Measurements from ENCODE around the gene ACSL3. TPM values are rescaled to one million over a fixed set of nuclear protein-coding genes. Genes with fewer than 3 reads are reported as not detected.

Gene ACSL3
- polyA plus RNA-seq, 3 donors = 74.2 to 91.8 (median 77.1) TPM

- DNase-seq (ENCODE audit: low read depth in 3 of 3, low spot score in 2 of 3) = no peak
Observed at GRCh38 chr2:222939208-222939856, 78.5 kb downstream of the ACSL3 start.

DNA sequence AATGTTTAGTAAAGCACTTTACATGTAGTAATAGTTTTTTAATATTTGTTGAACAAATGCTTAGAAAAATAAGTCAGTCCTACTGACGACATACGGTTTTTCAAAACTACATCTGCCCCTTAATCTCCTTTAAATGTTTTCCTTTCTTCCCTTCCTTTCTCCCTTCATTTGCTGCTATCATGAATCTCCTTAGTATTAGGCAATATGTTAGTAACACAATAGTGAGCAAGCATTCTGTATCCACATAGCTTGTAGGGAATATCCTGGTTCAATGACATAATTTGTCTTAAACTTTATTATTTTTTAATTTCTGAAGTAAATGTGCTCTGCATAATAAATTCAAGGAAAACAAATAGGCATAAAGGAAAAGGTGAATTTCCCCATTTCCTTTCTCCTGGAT lies 79.1 kb downstream of the ACSL3 start:
- DNase-seq (ENCODE audit: low read depth in 3 of 3, low spot score in 2 of 3) = no peak

DNA sequence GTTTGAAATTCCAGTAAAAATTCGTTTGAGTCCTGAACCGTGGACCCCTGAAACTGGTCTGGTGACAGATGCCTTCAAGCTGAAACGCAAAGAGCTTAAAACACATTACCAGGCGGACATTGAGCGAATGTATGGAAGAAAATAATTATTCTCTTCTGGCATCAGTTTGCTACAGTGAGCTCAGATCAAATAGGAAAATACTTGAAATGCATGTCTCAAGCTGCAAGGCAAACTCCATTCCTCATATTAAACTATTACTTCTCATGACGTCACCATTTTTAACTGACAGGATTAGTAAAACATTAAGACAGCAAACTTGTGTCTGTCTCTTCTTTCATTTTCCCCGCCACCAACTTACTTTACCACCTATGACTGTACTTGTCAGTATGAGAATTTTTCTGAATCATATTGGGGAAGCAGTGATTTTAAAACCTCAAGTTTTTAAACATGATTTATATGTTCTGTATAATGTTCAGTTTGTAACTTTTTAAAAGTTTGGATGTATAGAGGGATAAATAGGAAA lies 80.7 kb downstream of the ACSL3 start:
- no peak for DNase-seq (ENCODE audit: low read depth in 3 of 3, low spot score in 2 of 3)

DNA sequence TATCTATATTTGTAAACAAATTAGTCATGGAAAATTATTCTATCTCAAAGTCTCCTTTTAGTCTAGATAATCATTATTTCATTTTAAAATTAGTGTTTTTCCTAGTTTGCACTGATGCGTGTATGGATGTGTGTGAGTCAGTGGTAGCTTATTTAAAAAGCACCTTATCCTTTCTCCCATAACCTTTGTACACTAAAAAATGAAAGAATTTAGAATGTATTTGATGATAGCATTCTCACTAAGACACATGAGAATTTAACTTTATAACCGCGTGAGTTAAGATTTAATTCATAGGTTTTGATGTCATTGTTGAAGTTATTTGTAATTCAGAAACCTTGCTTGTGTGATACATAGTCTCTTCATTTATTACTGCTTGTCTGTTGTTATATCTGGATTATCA lies 81.7 kb downstream of the ACSL3 start:
- DNase-seq (ENCODE audit: low read depth in 3 of 3, low spot score in 2 of 3) = no peak

GRCh38 chr2:222942977-222943376 lies 82.1 kb downstream of the ACSL3 start:
- no peak for DNase-seq (ENCODE audit: low read depth in 3 of 3, low spot score in 2 of 3)

GRCh38 chr2:222943820-222944219 lies 83.0 kb downstream of the ACSL3 start:
- DNase-seq (ENCODE audit: low read depth in 3 of 3, low spot score in 2 of 3) = no peak

- DNase-seq (ENCODE audit: low read depth in 3 of 3, low spot score in 2 of 3) = no peak
Observed at GRCh38 chr2:222944552-222944951, 83.7 kb downstream of the ACSL3 start.

- DNase-seq (ENCODE audit: low read depth in 3 of 3, low spot score in 2 of 3) = no peak
Observed at GRCh38 chr2:222944971-222945740, 84.3 kb downstream of the ACSL3 start.

GRCh38 chr2:222945887-222946286 lies 85.1 kb downstream of the ACSL3 start:
- no peak for DNase-seq (ENCODE audit: low read depth in 3 of 3, low spot score in 2 of 3)

DNA sequence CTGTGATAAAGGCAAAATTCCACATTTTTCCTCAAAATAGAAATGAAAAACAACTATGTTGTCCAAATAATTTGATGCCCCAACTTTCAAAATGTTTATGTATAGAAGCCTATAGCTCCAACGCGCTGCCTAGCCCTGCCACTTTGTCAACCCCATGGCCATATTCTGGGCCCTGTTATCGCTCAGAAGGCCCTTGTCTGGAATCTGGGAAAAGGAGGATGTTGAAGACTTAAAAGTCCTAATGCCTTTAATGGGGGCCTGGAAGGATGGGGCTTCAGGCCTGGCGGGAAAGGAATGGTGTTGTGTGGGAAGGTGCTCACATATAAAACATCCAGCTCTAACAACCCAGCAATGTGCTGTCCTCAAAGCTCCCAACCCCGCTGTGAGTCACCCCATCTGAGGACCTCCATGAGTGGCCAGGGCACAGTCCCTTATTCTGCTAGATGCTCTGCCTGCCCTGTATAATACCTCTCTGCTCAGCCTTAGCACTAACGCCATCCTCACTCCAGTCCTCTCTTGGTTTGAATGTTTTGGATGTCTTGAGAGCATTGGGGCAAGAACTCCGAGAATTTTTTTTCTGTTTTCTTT lies 86.0 kb downstream of the ACSL3 start:
- DNase-seq (ENCODE audit: low read depth in 3 of 3, low spot score in 2 of 3) = no peak

GRCh38 chr2:222949073-222949472 lies 88.2 kb downstream of the ACSL3 start:
- DNase-seq (ENCODE audit: low read depth in 3 of 3, low spot score in 2 of 3) = no peak

DNA sequence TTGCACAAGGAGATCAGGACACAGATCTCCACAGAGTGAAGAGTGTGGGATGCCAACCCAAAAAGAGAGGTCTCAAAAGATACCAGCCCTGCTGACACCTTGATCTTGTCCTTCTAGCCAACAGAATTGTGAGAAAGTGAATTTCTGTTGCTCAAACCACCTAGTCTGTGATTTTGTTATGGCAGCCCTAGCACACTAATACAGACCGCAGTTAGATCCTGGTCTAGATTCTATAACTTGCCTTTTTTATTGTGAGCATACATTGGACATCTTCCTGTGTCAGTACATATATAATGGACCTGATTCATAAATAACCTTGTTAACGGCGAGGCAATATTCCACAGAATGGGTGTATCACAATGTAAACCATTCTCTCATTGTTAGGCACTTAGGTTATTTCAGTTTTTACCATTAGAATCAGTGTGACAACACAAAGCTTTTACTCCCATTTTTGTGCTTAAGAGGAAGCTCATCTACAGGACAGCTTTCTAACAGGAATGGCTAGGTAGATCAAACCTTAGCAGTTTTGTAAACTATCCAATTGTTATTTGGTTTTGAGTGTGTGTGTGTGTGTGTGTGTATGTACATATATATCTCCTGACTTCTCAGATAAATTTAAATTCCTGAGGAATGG lies 89.0 kb downstream of the ACSL3 start:
- no peak for DNase-seq (ENCODE audit: low read depth in 3 of 3, low spot score in 2 of 3)

DNA sequence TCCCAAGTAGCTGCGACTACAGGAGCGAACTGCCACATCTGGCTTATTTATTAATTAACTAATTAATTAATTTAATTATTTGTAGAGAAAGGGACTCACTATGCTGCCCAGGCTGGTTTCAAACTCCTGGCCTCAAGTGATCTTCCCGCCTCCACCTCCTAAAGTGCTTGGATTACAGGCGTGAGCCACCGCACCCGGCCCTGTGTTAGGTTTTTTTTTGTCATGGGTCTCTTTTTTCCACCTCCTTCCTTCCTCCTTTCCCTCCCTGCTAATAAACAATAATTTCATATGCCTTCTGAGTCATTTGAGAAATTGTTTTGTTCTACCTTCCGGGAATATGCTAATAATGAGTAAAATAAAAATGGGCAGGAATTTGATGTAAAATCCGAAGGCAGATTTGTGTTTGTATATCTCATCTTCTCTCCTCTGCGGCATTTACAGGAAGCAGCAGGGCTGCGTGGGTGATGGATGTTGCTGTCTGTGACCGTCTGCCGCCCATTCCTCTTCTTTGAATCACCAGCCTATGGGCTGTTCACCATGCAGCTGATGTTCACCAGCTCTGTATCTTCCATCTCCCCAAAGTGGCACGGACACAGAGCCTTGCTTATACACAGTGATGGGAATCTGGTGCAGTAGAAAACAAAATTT lies 89.9 kb downstream of the ACSL3 start:
- no peak for DNase-seq (ENCODE audit: low read depth in 3 of 3, low spot score in 2 of 3)

- no peak for DNase-seq (ENCODE audit: low read depth in 3 of 3, low spot score in 2 of 3)
Observed at GRCh38 chr2:222952204-222952603, 91.4 kb downstream of the ACSL3 start.

GRCh38 chr2:222955008-222955407 lies 94.2 kb downstream of the ACSL3 start:
- no peak for DNase-seq (ENCODE audit: low read depth in 3 of 3, low spot score in 2 of 3)

DNA sequence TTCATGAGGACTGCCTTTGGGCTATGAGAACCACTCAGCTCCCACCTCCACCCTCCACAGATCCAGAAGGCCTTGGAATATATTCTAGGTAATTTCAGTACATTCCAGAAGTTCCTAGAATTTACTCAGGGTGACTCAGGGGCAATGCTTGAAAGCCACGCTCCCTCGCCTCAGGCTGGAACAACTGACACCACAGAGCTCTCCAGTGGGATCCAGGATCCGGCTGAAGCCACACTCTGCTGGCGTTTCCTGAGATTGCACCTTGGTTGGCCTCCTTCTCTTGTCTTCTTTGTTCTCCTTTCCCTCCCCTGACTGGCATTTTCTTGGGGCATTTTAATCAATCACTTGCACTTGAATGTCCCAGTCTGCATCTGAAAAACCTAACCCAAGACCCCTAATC lies 98.5 kb downstream of the ACSL3 start:
- DNase-seq (ENCODE audit: low read depth in 3 of 3, low spot score in 2 of 3) = no peak

- no peak for DNase-seq (ENCODE audit: low read depth in 3 of 3, low spot score in 2 of 3)
Observed at GRCh38 chr2:222960126-222960525, 99.3 kb downstream of the ACSL3 start.

DNA sequence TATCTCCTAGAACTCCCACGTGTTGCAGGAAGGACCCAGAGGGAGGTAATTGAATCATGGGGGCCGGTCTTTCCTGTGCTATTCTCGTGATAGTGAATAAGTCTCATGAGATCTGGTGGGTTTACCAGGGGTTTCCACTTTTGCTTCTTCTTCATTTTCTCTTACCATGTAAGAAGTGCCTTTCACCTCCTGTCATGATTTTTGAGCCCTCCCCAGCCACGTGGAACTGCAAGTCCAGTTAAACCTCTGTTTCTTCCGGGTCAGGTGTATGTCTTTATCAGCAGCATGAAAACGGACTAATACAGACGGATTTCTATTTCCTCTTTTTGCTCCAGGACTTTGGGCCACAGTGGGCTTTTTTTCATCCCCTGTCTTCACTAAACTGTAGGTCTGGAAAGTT lies 102.8 kb downstream of the ACSL3 start:
- no peak for DNase-seq (ENCODE audit: low read depth in 3 of 3, low spot score in 2 of 3)

- no peak for DNase-seq (ENCODE audit: low read depth in 3 of 3, low spot score in 2 of 3)
Observed at GRCh38 chr2:222964376-222965031, 103.7 kb downstream of the ACSL3 start.

- no peak for DNase-seq (ENCODE audit: low read depth in 3 of 3, low spot score in 2 of 3)
Observed at GRCh38 chr2:222965555-222965954, 104.7 kb downstream of the ACSL3 start.

Measured in right renal cortex interstitium (tissue), 3 donors.